Naive thymus-derived CD4-positive, alpha-beta T cell (primary cell): Measurements from ENCODE around the gene TPGS2. TPM values are rescaled to one million over a fixed set of nuclear protein-coding genes. Genes with fewer than 3 reads are reported as not detected.
"Not testable (repeated sequence)": the region's sequence is repeated elsewhere in the genome, so short reads cannot be mapped to it uniquely, and the experiment has no call there.

ENCODE experiments used
- ATAC-seq: fragments of 150-1000 bp; cut with Tn5 transposase; 2 replicates; pipeline ENCODE4 v1.10.0; 2021; ENCODE audit warnings: mild to moderate bottlenecking, moderate library complexity
- CTCF ChIA-PET: fragments of 350-600 bp; sonication (Branson Sonifier 250); formaldehyde crosslinking; loops from one replicate; lab custom pipeline; 2021; ENCODE audit warnings: antibody characterized with exemption; lab: Charles Lee
- POLR2A ChIA-PET: fragments of 350-600 bp; sonication (Branson Sonifier 250); formaldehyde crosslinking; loops from one replicate; lab custom pipeline; 2021; ENCODE audit warnings: antibody characterized with exemption, inconsistent platforms; lab: Charles Lee
- DNase-seq, 9 donors: peaks; one replicate each; pipeline versions ENCODE4 v3.0.0 to v3.0.0-alpha.2; 2020 to 2022; ENCODE audit warnings: mixed read lengths in 1 of 9
- H3K27ac ChIP-seq: one replicate; pipeline ENCODE4 v1.7.0; 2013; ENCODE audit warnings: mild to moderate bottlenecking, low read depth, low read length, moderate library complexity
- H3K27me3 ChIP-seq, 2 donors: one replicate each; pipeline ENCODE4 v1.7.0; 2013; ENCODE audit warnings: low read length in 2 of 2, mild to moderate bottlenecking in 2 of 2, moderate library complexity in 2 of 2; ENCODE audit not compliant: control insufficient read depth in 2 of 2, insufficient read depth in 2 of 2
- H3K36me3 ChIP-seq, 3 experiments: 1 replicate in 2 of 3; 2 replicates in 1 of 3; pipeline ENCODE4 v1.7.0; 2013; ENCODE audit warnings: low read length in 3 of 3, mild to moderate bottlenecking in 3 of 3, moderate library complexity in 1 of 3; ENCODE audit not compliant: insufficient read depth in 3 of 3, control insufficient read depth in 2 of 3
- H3K4me1 ChIP-seq, 2 donors: one replicate each; pipeline ENCODE4 v1.7.0; 2013; ENCODE audit warnings: low read length in 2 of 2, mild to moderate bottlenecking in 2 of 2, moderate library complexity in 1 of 2; ENCODE audit not compliant: control insufficient read depth in 2 of 2, insufficient read depth in 2 of 2
- H3K4me3 ChIP-seq: 2 replicates; pipeline ENCODE4 v1.7.0; 2013; ENCODE audit warnings: mild to moderate bottlenecking, low read length
- H3K9me3 ChIP-seq, 3 experiments: 1 replicate in 2 of 3; 2 replicates in 1 of 3; pipeline ENCODE4 v1.7.0; 2013; ENCODE audit warnings: low read length in 3 of 3; ENCODE audit not compliant: control insufficient read depth in 2 of 3
- H3K27ac Mint-ChIP-seq, 9 donors: one replicate each; pipeline ENCODE4 v1.8.0; 2020 to 2022; ENCODE audit warnings: mixed read lengths in 9 of 9, mild to moderate bottlenecking in 8 of 9, moderate library complexity in 5 of 9, inconsistent platforms in 2 of 9
- H3K27me3 Mint-ChIP-seq, 5 donors: one replicate each; pipeline ENCODE4 v1.8.0; 2021 to 2022; ENCODE audit warnings: mixed read lengths in 5 of 5, mild to moderate bottlenecking in 1 of 5
- H3K36me3 Mint-ChIP-seq, 5 donors: one replicate each; pipeline ENCODE4 v1.8.0; 2020 to 2022; ENCODE audit warnings: mixed read lengths in 5 of 5, mild to moderate bottlenecking in 3 of 5, inconsistent platforms in 1 of 5
- H3K4me1 Mint-ChIP-seq, 7 donors: one replicate each; pipeline ENCODE4 v1.8.0; 2020 to 2022; ENCODE audit warnings: mixed read lengths in 7 of 7, mild to moderate bottlenecking in 3 of 7, inconsistent platforms in 1 of 7
- H3K4me3 Mint-ChIP-seq, 10 donors: one replicate each; pipeline ENCODE4 v1.8.0; 2020 to 2022; ENCODE audit warnings: mild to moderate bottlenecking in 10 of 10, mixed read lengths in 10 of 10, moderate library complexity in 6 of 10, inconsistent platforms in 2 of 10
- H3K9me3 Mint-ChIP-seq, 11 donors: one replicate each; pipeline ENCODE4 v1.8.0; 2020 to 2022; ENCODE audit warnings: mixed read lengths in 11 of 11, mild to moderate bottlenecking in 4 of 11, inconsistent platforms in 1 of 11, moderate library complexity in 1 of 11
- intact Hi-C, 2 donors: fragments of 100-400 bp; cut with micrococcal nuclease; formaldehyde crosslinking; loops; one replicate each; pipeline ENCODE4 v1.15.1; 2023
- polyA plus RNA-seq, 2 donors: library from polyadenylated mRNA; unstranded; fragments of 300-500 nt; fragmentation: Illumina TruSeq; gene quantifications; one replicate each; pipeline ENCODE4 v1.2.3, GENCODE V29; 2021
- total RNA-seq, 6 experiments: library from RNA in 5 of 6; stranded (reverse) in 5 of 6; gene quantifications; 1 replicate in 5 of 6; 2 replicates in 1 of 6; pipeline ENCODE4 v1.2.3 and lab custom pipeline; 2021 to 2026

TPGS2 gene
- total and polyA plus RNA-seq, 7 experiments from 2014 or later: 16.9 to 92.8 (median 53.7) TPM

DNA sequence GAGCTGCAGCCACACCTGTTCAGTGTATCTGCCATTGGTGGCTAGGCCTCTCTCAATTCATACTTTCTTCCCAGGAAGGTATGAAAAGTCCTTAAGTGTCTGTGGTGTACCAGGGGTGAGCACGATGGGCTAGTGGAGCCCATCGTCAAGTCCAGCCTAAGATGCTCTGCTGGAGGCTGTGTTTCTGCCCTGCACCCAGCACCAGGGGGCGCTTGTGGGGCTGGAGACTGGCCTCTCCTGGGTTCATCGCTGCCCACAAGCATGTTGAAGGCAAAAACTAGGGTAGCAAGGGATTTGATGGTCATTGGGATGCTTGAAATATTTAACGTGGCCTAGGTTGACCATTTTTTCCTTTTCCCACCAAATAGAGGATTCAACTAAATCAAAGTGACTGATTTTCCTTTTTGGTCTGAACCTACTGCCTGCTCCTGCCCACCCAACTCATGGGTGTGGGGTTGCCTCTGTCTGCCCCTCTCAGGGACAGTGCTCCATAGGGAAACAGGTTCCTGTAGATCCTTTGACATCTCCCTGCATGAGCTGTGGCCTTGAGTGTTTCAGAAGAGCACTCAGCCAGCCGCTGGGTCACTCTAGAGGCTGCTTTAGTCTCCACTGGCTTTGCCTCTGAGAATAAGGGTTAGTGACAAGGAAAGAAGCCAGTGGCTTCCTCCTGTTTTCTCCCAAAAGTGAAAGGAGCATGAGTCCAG, 59.0 kb downstream of the TPGS2 start:
- ChIA-PET CTCF (no interaction called here), POLR2A (no interaction called here)
- peaks cover 0 to 19% (median 8%) of the 10 kb centered on the region in 7 donors for H3K4me1 Mint-ChIP-seq
- H3K4me3 Mint-ChIP-seq: no peak overlapping the region
- peaks cover 0 to 12% (median 5%) of the 10 kb centered on the region in 5 donors for H3K27me3 Mint-ChIP-seq
- Histone ChIP-seq H3K4me3 (no peak overlapping the region), H3K27ac (no peak overlapping the region), H3K36me3 (no peaks in the 10 kb centered on the region), H3K4me1 (no peaks in the 10 kb centered on the region), H3K9me3 (no peaks in the 10 kb centered on the region), H3K27me3 (no peaks in the 10 kb centered on the region)
- ATAC-seq: no peak
- intact Hi-C loops: loop anchor here in 1 of 2 donors (2.0 kb wide), 1 partner anchor 39 kb away; no protein-coding TSS in a partner anchor
- DNase-seq: no peak
- H3K9me3 Mint-ChIP-seq: peaks cover 0 to 1% (median 0%) of the 10 kb centered on the region in 11 donors
- no peak overlapping the region for H3K27ac Mint-ChIP-seq
- peaks cover 0 to 3% (median 0%) of the 10 kb centered on the region in 5 donors for H3K36me3 Mint-ChIP-seq

DNA sequence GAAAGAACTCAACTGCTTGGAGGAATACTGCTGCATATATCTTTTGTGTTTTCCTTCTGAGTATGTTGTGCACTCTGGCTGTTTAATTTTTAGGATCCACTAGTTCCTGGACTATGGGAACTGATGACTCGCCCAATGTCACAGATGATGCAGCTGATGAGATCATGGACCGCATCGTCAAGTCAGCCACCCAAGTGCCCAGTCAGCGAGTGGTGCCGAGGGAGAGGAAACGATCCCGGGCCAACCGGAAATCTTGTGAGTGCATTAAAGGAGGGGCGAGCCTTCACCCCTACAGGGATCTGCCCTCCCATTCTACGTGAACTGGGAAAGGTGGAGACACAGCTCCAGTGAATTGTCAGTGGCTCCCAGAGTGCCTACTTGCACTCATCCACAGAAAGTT, 59.6 kb downstream of the TPGS2 start:
- CTCF ChIA-PET: no interaction called here
- H3K36me3 ChIP-seq: no peaks in the 10 kb centered on the region
- no peak for ATAC-seq
- no peaks in the 10 kb centered on the region for H3K4me1 ChIP-seq
- Mint-ChIP-seq H3K27ac (no peak overlapping the region), H3K4me1 (peaks cover 0 to 19% (median 8%) of the 10 kb centered on the region in 7 donors), H3K4me3 (no peak overlapping the region), H3K36me3 (peaks cover 0 to 3% (median 0%) of the 10 kb centered on the region in 5 donors), H3K9me3 (peaks cover 0 to 1% (median 0%) of the 10 kb centered on the region in 11 donors), H3K27me3 (peaks cover 0 to 12% (median 5%) of the 10 kb centered on the region in 5 donors)
- intact Hi-C loops: no loop called here
- H3K27ac ChIP-seq: no peak overlapping the region
- no peaks in the 10 kb centered on the region for H3K9me3 ChIP-seq
- POLR2A ChIA-PET: no interaction called here
- no peak for DNase-seq
- no peaks in the 10 kb centered on the region for H3K27me3 ChIP-seq
- H3K4me3 ChIP-seq: no peak overlapping the region

- no peak overlapping the region for H3K4me3 Mint-ChIP-seq
- DNase-seq (no peak), ATAC-seq (no peak)
- Histone ChIP-seq H3K27me3 (no peaks in the 10 kb centered on the region), H3K27ac (no peak overlapping the region), H3K4me3 (no peak overlapping the region), H3K36me3 (no peaks in the 10 kb centered on the region), H3K9me3 (no peaks in the 10 kb centered on the region), H3K4me1 (no peaks in the 10 kb centered on the region)
- ChIA-PET CTCF (no interaction called here), POLR2A (interaction anchor here (0.7 kb wide), 1 partner anchor 12 kb away, joined by 5 read pairs; no protein-coding TSS in a partner anchor)
- H3K9me3 Mint-ChIP-seq: peaks cover 0 to 1% (median 0%) of the 10 kb centered on the region in 11 donors
- H3K27ac Mint-ChIP-seq: no peak overlapping the region
- intact Hi-C loops: no loop called here
- peaks cover 0 to 12% (median 5%) of the 10 kb centered on the region in 5 donors for H3K27me3 Mint-ChIP-seq
- H3K36me3 Mint-ChIP-seq: peaks cover 0 to 3% (median 0%) of the 10 kb centered on the region in 5 donors
- H3K4me1 Mint-ChIP-seq: peaks cover 0 to 15% (median 8%) of the 10 kb centered on the region in 7 donors
Measured at GRCh38 chr18:36766836-36767235, 62.0 kb downstream of the TPGS2 start.

DNA sequence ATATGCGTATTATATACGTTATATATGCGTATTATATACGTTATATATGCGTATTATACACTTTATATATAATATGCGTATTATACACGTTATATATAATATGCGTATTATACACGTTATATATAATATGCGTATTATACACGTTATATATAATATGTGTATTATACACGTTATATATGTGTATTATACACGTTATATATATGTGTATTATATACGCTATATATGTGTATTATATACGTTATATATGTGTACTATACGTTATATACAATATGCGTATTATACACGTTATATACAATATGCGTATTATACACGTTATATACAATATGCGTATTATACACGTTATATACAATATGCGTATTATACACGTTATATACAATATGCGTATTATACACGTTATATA, 65.8 kb downstream of the TPGS2 start:
- H3K4me1 Mint-ChIP-seq, H3K4me1 ChIP-seq, CTCF ChIA-PET, H3K27ac ChIP-seq, H3K36me3 ChIP-seq, H3K4me3 Mint-ChIP-seq, H3K27ac Mint-ChIP-seq, POLR2A ChIA-PET, H3K9me3 Mint-ChIP-seq, H3K36me3 Mint-ChIP-seq, intact Hi-C loops, DNase-seq, ATAC-seq, H3K9me3 ChIP-seq, H3K4me3 ChIP-seq, H3K27me3 ChIP-seq: not testable (repeated sequence)
- H3K27me3 Mint-ChIP-seq: peaks cover 0 to 13% (median 4%) of the 10 kb centered on the region in 5 donors

- intact Hi-C loops: no loop called here
- H3K4me3 Mint-ChIP-seq: no peak overlapping the region
- CTCF ChIA-PET: no interaction called here
Measured at GRCh38 chr18:36762074-36762473, 66.7 kb downstream of the TPGS2 start.

GRCh38 chr18:36761186-36761698, 67.6 kb downstream of the TPGS2 start:
- Mint-ChIP-seq H3K36me3 (no peaks in the 10 kb centered on the region), H3K4me3 (no peak overlapping the region), H3K27ac (no peak overlapping the region), H3K27me3 (peaks cover 2 to 15% (median 8%) of the 10 kb centered on the region in 5 donors), H3K9me3 (peaks cover 0 to 5% (median 0%) of the 10 kb centered on the region in 11 donors), H3K4me1 (no peaks in the 10 kb centered on the region)
- no peak overlapping the region for H3K27ac ChIP-seq
- no peaks in the 10 kb centered on the region for H3K4me1 ChIP-seq
- no peaks in the 10 kb centered on the region for H3K27me3 ChIP-seq
- DNase-seq: no peak
- ATAC-seq: no peak
- H3K4me3 ChIP-seq: no peak overlapping the region
- intact Hi-C loops: no loop called here
- ChIA-PET CTCF (no interaction called here), POLR2A (no interaction called here)
- no peaks in the 10 kb centered on the region for H3K9me3 ChIP-seq
- H3K36me3 ChIP-seq: no peaks in the 10 kb centered on the region

More at GRCh38 chr18:36762074-36762473, 66.7 kb downstream of the TPGS2 start:
- no peak overlapping the region for H3K4me3 ChIP-seq
- H3K36me3 Mint-ChIP-seq: no peaks in the 10 kb centered on the region
- H3K9me3 Mint-ChIP-seq: peaks cover 0 to 5% (median 0%) of the 10 kb centered on the region in 11 donors
- POLR2A ChIA-PET: no interaction called here
- no peaks in the 10 kb centered on the region for H3K4me1 Mint-ChIP-seq
- H3K9me3 ChIP-seq: no peaks in the 10 kb centered on the region
- no peak overlapping the region for H3K27ac ChIP-seq
- H3K27me3 ChIP-seq: no peaks in the 10 kb centered on the region
- no peaks in the 10 kb centered on the region for H3K36me3 ChIP-seq
- DNase-seq (no peak), ATAC-seq (no peak)
- no peak overlapping the region for H3K27ac Mint-ChIP-seq
- no peaks in the 10 kb centered on the region for H3K4me1 ChIP-seq
- peaks cover 0 to 13% (median 4%) of the 10 kb centered on the region in 5 donors for H3K27me3 Mint-ChIP-seq
